ENCODE results near the gene KAZN. TPM values are rescaled to one million over a fixed set of nuclear protein-coding genes. Genes with fewer than 3 reads are reported as not detected.

Gene KAZN
- total and polyA plus RNA-seq, 2 experiments from 2014 or later = 7.9 to 15.6 TPM

DNA sequence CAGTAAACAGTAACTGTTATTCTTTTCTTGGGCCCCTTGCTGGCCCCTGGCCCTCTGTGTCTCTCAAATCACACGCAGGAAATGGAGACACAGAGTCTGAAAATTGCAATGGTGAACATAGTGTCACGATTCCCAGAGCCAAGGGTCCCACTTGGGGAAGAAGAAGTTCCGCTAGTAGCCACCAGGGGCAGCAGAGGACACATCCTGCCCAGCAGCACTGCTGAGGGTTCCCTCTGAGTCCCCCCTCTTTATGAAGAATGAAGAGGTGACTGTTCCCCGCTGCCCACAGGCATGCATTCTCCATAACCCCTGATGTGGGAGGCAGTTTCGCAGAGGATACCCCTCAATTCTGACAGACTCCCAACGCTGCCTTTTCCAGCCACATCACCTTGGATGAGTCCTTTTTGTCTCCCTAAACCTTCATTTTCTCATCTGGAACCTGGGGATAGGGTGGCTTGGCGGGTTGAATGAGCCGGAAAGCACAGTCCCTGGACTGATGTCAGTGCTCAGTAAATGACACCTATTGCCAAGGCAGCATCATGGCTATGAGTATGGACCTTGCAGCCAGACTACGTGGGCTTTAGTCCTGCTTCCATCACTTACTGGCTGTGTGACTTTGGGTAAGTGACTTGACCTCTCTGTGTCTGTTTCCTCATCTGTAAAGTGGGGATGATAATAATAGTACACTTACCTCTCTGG is 317.0 kb downstream of the KAZN start:
- Histone ChIP-seq H3K36me3 (replicated peaks; ENCODE audit: insufficient read depth, low read depth) (no peaks in the 10 kb centered on the region), H2AFZ (no peak overlapping the region), H3K4me1 (ENCODE audit: insufficient read depth) (peaks cover 10% of the 10 kb centered on the region), H3K27me3 (no peaks in the 10 kb centered on the region), H3K9me2 (replicated peaks; ENCODE audit: insufficient read depth) (no peaks in the 10 kb centered on the region), H3K4me3 (no peak overlapping the region), H3K27ac (no peak overlapping the region), H3K4me2 (no peak overlapping the region), H3K9me3 (ENCODE audit: low read depth) (no peaks in the 10 kb centered on the region), H3K79me2 (no peaks in the 10 kb centered on the region), H4K20me1 (ENCODE audit: insufficient read depth, poor library complexity, severe bottlenecking) (no peaks in the 10 kb centered on the region)
- no peak for TF ChIP-seq EZH2phosphoT487 (IDR thresholded peaks at IDR 0.05; ENCODE audit: low read depth, severe bottlenecking, unreplicated experiment)
- TF ChIP-seq, protein P1, sequence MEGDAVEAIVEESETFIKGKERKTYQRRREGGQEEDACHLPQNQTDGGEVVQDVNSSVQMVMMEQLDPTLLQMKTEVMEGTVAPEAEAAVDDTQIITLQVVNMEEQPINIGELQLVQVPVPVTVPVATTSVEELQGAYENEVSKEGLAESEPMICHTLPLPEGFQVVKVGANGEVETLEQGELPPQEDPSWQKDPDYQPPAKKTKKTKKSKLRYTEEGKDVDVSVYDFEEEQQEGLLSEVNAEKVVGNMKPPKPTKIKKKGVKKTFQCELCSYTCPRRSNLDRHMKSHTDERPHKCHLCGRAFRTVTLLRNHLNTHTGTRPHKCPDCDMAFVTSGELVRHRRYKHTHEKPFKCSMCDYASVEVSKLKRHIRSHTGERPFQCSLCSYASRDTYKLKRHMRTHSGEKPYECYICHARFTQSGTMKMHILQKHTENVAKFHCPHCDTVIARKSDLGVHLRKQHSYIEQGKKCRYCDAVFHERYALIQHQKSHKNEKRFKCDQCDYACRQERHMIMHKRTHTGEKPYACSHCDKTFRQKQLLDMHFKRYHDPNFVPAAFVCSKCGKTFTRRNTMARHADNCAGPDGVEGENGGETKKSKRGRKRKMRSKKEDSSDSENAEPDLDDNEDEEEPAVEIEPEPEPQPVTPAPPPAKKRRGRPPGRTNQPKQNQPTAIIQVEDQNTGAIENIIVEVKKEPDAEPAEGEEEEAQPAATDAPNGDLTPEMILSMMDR (IDR thresholded peaks at IDR 0.05; ENCODE audit: poor library complexity) = peak; percentile 71
- 57% methylated on average over 9 of the region's 9 CpGs for WGBS (ENCODE audit: low lambda C conversion rate, missing lambda C conversion rate)
- DNase-seq (ENCODE audit: low spot score) = peak; percentile 66

DNA sequence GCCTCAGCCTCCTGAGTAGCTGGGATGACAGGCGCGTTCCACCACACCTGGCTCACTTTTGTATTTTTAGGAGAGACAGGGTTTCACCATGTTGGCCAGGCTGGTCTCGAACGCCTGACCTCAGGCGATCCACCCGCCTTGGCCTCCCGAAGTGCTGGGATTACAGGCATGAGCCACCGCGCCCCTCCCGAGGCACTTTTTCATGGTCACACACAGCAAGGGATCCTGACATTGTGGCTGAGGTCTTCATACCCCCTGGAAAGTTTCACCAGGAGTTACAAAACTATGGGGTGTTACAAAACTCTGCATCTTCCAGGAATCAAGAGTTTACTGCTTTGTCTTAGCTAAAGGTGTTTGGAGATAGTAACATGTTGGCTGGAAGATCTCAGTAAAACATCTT is 320.8 kb downstream of the KAZN start:
- no peak for DNase-seq (ENCODE audit: low spot score)
- no peaks in the 10 kb centered on the region for H3K79me2 ChIP-seq
- WGBS (ENCODE audit: low lambda C conversion rate, missing lambda C conversion rate) = 97% methylated on average over 10 of the region's 10 CpGs

DNA sequence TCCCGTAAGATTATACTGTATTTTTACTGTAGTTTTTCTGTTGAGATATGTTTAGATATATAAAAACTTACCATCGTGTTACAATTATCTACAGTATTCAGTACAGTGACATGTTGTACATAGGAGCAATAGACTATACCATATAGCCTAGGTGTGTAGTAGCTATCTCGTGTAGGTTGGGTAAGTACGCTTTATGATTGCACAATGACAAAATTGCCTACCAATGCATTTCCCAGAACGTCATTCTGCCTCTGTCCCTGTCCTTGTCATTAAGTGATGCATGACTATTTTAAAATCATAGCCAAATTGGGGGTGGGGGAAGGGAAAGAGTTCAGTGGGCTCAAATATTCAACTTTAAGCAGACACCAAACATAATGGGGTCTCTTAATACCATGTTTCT is 321.3 kb downstream of the KAZN start:
- no peaks in the 10 kb centered on the region for H3K79me2 ChIP-seq
- no peak overlapping the region for H3K4me2 ChIP-seq
- H3K27ac ChIP-seq = no peak overlapping the region
- 76% methylated on average over 5 of the region's 5 CpGs for WGBS (ENCODE audit: low lambda C conversion rate, missing lambda C conversion rate)
- H3K4me3 ChIP-seq = no peak overlapping the region
- H2AFZ ChIP-seq = no peak overlapping the region
- no peaks in the 10 kb centered on the region for H3K36me3 ChIP-seq (replicated peaks; ENCODE audit: insufficient read depth, low read depth)
- no peaks in the 10 kb centered on the region for H3K9me2 ChIP-seq (replicated peaks; ENCODE audit: insufficient read depth)
- DNase-seq (ENCODE audit: low spot score) = no peak
- no peaks in the 10 kb centered on the region for H3K27me3 ChIP-seq
- TF ChIP-seq, protein P1 (IDR thresholded peaks at IDR 0.05; ENCODE audit: poor library complexity) = no peak
- TF ChIP-seq EZH2 (IDR thresholded peaks at IDR 0.05; ENCODE audit: borderline replicate concordance) (no peak), EZH2phosphoT487 (IDR thresholded peaks at IDR 0.05; ENCODE audit: low read depth, severe bottlenecking, unreplicated experiment) (no peak)
- H4K20me1 ChIP-seq (ENCODE audit: insufficient read depth, poor library complexity, severe bottlenecking) = no peaks in the 10 kb centered on the region
- H3K9me3 ChIP-seq (ENCODE audit: low read depth) = no peaks in the 10 kb centered on the region
- no peaks in the 10 kb centered on the region for H3K4me1 ChIP-seq (ENCODE audit: insufficient read depth)

More for the DNA sequence above, 320.8 kb downstream of the KAZN start:
- Histone ChIP-seq H3K4me3 (no peak overlapping the region), H3K9me3 (ENCODE audit: low read depth) (no peaks in the 10 kb centered on the region), H3K4me2 (no peak overlapping the region), H3K36me3 (replicated peaks; ENCODE audit: insufficient read depth, low read depth) (no peaks in the 10 kb centered on the region), H3K4me1 (ENCODE audit: insufficient read depth) (no peaks in the 10 kb centered on the region), H2AFZ (no peak overlapping the region), H3K9me2 (replicated peaks; ENCODE audit: insufficient read depth) (no peaks in the 10 kb centered on the region), H3K27ac (no peak overlapping the region), H4K20me1 (ENCODE audit: insufficient read depth, poor library complexity, severe bottlenecking) (no peaks in the 10 kb centered on the region), H3K27me3 (no peaks in the 10 kb centered on the region)
- TF ChIP-seq EZH2 (IDR thresholded peaks at IDR 0.05; ENCODE audit: borderline replicate concordance) = no peak

DNA sequence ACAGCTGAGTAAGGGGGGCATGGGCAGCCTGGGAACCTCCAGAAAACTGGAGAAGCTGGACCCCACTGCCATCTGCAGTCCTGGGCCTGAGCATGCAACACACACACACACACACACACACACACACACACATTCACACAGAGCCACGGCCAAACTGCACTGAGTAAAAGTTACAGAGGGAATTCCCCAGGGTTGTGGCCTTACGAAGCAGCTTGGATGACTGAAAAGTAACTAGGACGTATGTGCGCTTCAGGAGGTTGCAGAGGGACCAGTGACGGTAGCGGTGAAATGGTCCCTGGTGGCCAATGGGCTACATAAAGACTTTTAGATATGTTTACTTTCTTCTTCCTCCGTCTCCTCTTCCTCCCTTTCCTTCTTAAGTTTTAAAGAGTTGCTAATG is 322.6 kb downstream of the KAZN start:
- peaks cover 11% of the 10 kb centered on the region for H3K4me1 ChIP-seq (ENCODE audit: insufficient read depth)
- WGBS (ENCODE audit: low lambda C conversion rate, missing lambda C conversion rate) = 71% methylated on average over 7 of the region's 7 CpGs
- no peak overlapping the region for H3K27ac ChIP-seq
- H2AFZ ChIP-seq = no peak overlapping the region
- H3K9me3 ChIP-seq (ENCODE audit: low read depth) = no peaks in the 10 kb centered on the region
- no peak for DNase-seq (ENCODE audit: low spot score)
- H3K4me2 ChIP-seq = no peak overlapping the region
- no peak overlapping the region for H3K4me3 ChIP-seq
- no peak for TF ChIP-seq EZH2phosphoT487 (IDR thresholded peaks at IDR 0.05; ENCODE audit: low read depth, severe bottlenecking, unreplicated experiment)
- no peaks in the 10 kb centered on the region for H4K20me1 ChIP-seq (ENCODE audit: insufficient read depth, poor library complexity, severe bottlenecking)
- H3K9me2 ChIP-seq (replicated peaks; ENCODE audit: insufficient read depth) = no peaks in the 10 kb centered on the region
- H3K27me3 ChIP-seq = no peaks in the 10 kb centered on the region
- H3K36me3 ChIP-seq (replicated peaks; ENCODE audit: insufficient read depth, low read depth) = no peaks in the 10 kb centered on the region
- H3K79me2 ChIP-seq = peaks cover 5% of the 10 kb centered on the region
